ENCODE results near the gene NBR1. TPM values are rescaled to one million over a fixed set of nuclear protein-coding genes. Genes with fewer than 3 reads are reported as not detected.

Gene NBR1
- total RNA-seq, 1 experiment from 2014 or later: 60.8 TPM

- no peaks in the 10 kb centered on the region for H3K9me2 ChIP-seq (ENCODE audit: insufficient read depth)
- peaks cover 6 to 19% of the 10 kb centered on the region in 2 experiments; a peak in 2 of 4 replicates for H3K4me1 ChIP-seq (ENCODE audit: control insufficient read depth in 1 of 2, insufficient read depth in 2 of 2, low read length in 2 of 2)
- no peak overlapping the region for H3K4me3 ChIP-seq (replicated peaks in 1 of 2; ENCODE audit: low read depth in 1 of 2, low read length in 2 of 2)
- H3K9me3 ChIP-seq (ENCODE audit: control insufficient read depth in 1 of 2, insufficient read depth in 1 of 2, low read depth in 1 of 2, low read length in 2 of 2): no peaks in the 10 kb centered on the region
- intact Hi-C loops (cut with micrococcal nuclease): no loop called here
- no peak overlapping the region for H3K9ac ChIP-seq (ENCODE audit: low read length)
- no peaks in the 10 kb centered on the region for H3K36me3 ChIP-seq (ENCODE audit: control insufficient read depth in 1 of 2, insufficient read depth in 2 of 2, low read length in 2 of 2)
- H3K79me2 ChIP-seq (ENCODE audit: insufficient read depth, low read length): no peaks in the 10 kb centered on the region
- TF ChIP-seq REST (IDR thresholded peaks at IDR 0.05; ENCODE audit: low read depth) (no peak), YY1 (IDR thresholded peaks at IDR 0.05; ENCODE audit: extremely low read depth, insufficient replicate concordance, low read depth, low read length) (no peak), JUND (IDR thresholded peaks at IDR 0.05) (no peak), SIN3A (IDR thresholded peaks at IDR 0.05; ENCODE audit: low read depth) (no peak), ZFX (IDR thresholded peaks at IDR 0.05) (no peak), EZH2 (IDR thresholded peaks at IDR 0.05) (no peak), CTCF (IDR thresholded peaks at IDR 0.05 in 2 of 3, conservative IDR thresholded peaks at IDR 0.05 in 1 of 3; ENCODE audit: borderline replicate concordance in 1 of 3, insufficient read depth in 1 of 3, low read depth in 2 of 3, low read length in 2 of 3) (no peak), MAX (IDR thresholded peaks at IDR 0.05) (no peak), SP1 (IDR thresholded peaks at IDR 0.05; ENCODE audit: low read depth) (no peak), CEBPB (IDR thresholded peaks at IDR 0.05; ENCODE audit: low read depth) (no peak), FOSL1 (IDR thresholded peaks at IDR 0.05; ENCODE audit: low read depth) (no peak), POLR2AphosphoS5 (IDR thresholded peaks at IDR 0.05; ENCODE audit: low read depth, low read length) (no peak), ATF3 (IDR thresholded peaks at IDR 0.05) (no peak), CBX3 (IDR thresholded peaks at IDR 0.05; ENCODE audit: low read depth) (no peak), SRF (IDR thresholded peaks at IDR 0.05; ENCODE audit: low read depth) (no peak), ZNF274 (IDR thresholded peaks at IDR 0.05; ENCODE audit: low read depth, low read length) (no peak), EGR1 (IDR thresholded peaks at IDR 0.05; ENCODE audit: low read depth) (no peak), POLR2A (IDR thresholded peaks at IDR 0.05; ENCODE audit: borderline replicate concordance, extremely low read depth, insufficient read depth, insufficient read length) (no peak)
- BruUV-seq (replicated peaks): no TSS peak
- CTCF ChIA-PET: no interaction called here
- H3K4me2 ChIP-seq (ENCODE audit: low read length): no peak overlapping the region
- POLR2A ChIA-PET: interaction anchor here (1.0 to 4.0 kb wide), 2 partner anchors 42 to 103 kb away, joined by 3 to 33 read pairs; no protein-coding TSS in a partner anchor
- RAD21 ChIA-PET (ENCODE audit: low non-redundant PET in 1 of 2, low total read pairs in 2 of 2, uncharacterized antibody in 2 of 2, unreplicated experiment in 2 of 2): interaction anchor here in 1 of 2 experiments (0.6 kb wide), 1 partner anchor 249 kb away, joined by 3 read pairs; no protein-coding TSS in a partner anchor
- no peak overlapping the region for H3K27ac ChIP-seq (ENCODE audit: low read depth, low read length)
- no peak for DNase-seq (ENCODE audit: low read depth, low spot score)
- no peak overlapping the region for H2AFZ ChIP-seq (ENCODE audit: low read depth, low read length, poor library complexity, severe bottlenecking)
- ATAC-seq: no peak
- no peaks in the 10 kb centered on the region for H3K27me3 ChIP-seq (ENCODE audit: insufficient read depth, low read length)
- H4K20me1 ChIP-seq (ENCODE audit: insufficient read depth): no peaks in the 10 kb centered on the region
Measured at GRCh38 chr17:43213545-43213944, 42.5 kb downstream of the NBR1 start.
